Choroid plexus epithelial cell (primary cell): Measurements from ENCODE around the gene FBXO10.
A peak's percentile ranks its signal among the peaks of the same experiment; 100 is the strongest.
"Not testable (repeated sequence)": the region's sequence is repeated elsewhere in the genome, so short reads cannot be mapped to it uniquely, and the experiment has no call there.

Experiments used
- DNase-seq: peaks from one replicate; pipeline ENCODE4 v3.0.0-alpha.2; 2010; ENCODE audit warnings: low read depth
- H3K4me3 ChIP-seq: 2 replicates; pipeline ENCODE4 v1.5.1; 2011; ENCODE audit warnings: low read depth, mild to moderate bottlenecking, control low read depth, low read length, moderate library complexity
- TF ChIP-seq, protein P1 (sequence below): conservative IDR thresholded peaks from 2 replicates; pipeline ENCODE4 v1.5.1; 2011; ENCODE audit warnings: low read depth, mild to moderate bottlenecking, control low read depth, inconsistent platforms, low read length, moderate library complexity

FBXO10 gene

DNA sequence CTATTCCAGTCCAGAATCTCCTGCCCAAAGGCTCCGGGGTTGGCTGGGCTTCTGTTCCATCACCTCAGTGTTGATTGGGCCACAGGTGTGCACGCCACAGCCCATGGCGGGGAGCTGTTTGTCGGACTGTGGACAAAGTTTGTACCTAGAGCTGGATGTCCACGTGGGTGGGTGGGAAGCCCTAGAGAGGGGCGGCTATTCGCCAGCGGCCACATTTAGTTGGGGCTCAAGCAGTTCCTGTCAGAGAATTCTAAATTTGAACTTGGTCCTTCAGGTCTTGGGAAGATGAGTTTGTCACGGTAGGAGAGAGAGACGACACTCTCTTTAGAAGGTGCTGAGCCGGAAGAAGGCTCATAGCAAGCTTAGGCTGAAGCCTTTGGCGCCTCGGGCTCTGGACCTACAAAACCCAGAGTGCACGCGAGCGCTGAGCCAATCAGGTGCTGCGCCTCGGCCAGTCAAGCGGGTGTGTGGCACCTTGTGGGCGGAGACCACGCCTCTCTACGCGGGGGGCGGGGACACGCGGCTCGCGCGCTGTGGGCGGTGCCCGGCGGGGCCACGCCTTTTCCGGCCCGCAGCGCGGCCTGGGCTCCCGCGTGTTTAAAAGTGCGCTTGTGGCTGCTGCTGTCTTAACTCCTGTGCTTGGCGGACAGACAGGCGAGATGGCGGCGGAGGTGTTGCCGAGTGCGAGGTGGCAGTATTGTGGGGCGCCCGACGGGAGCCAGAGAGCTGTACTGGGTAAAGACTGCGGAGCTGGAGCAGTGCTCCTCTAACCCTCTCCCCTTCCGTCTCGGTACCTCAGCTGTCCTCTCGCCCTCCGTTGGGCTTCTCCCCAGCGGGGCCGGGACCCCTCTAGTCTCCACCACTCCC is 90.6 kb downstream of the FBXO10 start, which contains the start of gene POLR1E:
POLR1E (plus strand) TSS at position 560 of the 867 bp plus-strand sequence; CDS start at position 660, 100 bp downstream.
- TF ChIP-seq, protein P1, sequence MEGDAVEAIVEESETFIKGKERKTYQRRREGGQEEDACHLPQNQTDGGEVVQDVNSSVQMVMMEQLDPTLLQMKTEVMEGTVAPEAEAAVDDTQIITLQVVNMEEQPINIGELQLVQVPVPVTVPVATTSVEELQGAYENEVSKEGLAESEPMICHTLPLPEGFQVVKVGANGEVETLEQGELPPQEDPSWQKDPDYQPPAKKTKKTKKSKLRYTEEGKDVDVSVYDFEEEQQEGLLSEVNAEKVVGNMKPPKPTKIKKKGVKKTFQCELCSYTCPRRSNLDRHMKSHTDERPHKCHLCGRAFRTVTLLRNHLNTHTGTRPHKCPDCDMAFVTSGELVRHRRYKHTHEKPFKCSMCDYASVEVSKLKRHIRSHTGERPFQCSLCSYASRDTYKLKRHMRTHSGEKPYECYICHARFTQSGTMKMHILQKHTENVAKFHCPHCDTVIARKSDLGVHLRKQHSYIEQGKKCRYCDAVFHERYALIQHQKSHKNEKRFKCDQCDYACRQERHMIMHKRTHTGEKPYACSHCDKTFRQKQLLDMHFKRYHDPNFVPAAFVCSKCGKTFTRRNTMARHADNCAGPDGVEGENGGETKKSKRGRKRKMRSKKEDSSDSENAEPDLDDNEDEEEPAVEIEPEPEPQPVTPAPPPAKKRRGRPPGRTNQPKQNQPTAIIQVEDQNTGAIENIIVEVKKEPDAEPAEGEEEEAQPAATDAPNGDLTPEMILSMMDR, result no peak
- DNase-seq, result peak; percentile 95

DNA sequence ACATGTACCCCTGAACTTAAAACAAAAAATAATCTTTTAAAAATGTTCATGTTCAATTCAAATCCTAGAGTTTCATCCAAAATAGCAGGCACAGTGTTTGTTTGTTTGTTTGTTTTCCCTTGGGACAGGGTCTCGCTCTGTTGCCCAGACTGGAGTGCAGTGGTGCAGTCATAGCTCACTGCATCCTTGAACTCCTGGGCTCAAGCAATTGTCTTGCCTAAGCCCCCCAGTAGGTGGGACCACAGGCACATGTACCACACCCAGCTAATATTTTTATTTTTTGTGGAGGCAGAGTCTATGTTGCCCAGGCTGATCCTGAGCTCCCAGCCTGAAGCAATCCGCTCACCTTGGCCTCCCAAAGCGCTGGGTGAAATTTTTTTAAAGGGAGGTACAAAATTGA is 95.4 kb downstream of the FBXO10 start:
- TF ChIP-seq, protein P1, result peak; percentile 4
- no peak overlapping the region for H3K4me3 ChIP-seq
- DNase-seq, result no peak

More for the DNA sequence above, 90.6 kb downstream of the FBXO10 start, which contains the start of gene POLR1E:
- peak within 1 kb of the TSS; percentile 67 for H3K4me3 ChIP-seq

DNA sequence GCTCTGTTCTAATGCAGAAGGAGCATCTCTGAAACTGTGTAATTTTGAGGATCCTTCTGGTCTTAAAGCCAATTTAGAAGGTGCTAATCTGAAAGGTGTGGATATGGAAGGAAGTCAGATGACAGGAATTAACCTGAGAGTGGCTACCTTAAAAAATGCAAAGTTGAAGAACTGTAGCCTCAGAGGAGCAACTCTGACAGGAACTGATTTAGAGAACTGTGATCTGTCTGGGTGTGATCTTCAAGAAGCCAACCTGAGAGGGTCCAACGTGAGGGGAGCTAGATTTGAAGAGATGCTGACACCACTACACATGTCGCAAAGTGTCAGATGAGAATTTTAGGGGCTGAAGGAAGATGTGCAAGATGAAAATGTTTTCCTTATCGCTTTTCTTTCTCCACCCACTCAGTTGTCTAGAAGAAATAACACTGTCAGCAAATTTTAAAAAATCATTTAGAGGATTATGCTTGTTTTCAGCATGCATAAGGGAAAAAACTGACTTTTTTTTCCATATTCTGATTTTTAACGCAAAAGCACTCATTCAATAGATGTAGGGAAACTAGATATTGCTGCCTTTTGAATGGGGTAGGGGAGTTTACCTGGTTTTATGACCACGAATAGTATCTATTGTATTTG is 98.1 kb downstream of the FBXO10 start:
- H3K4me3 ChIP-seq, DNase-seq: not testable (repeated sequence)

DNA sequence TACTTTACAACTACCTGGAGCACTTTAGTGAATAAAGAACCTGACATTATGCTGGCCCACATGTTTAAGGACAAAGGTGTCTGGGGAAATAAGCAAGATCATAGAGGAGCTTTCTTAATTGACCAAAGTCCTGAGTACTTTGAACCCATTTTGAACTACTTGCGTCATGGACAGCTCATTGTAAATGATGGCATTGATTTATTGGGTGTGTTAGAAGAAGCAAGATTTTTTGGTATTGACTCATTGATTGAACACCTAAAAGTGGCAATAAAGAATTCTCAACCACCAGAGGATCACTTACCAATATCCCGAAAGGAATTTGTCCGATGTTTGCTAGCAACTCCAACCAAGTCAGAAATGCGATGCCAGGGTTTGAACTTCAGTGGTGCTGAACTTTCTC is 98.7 kb downstream of the FBXO10 start:
- H3K4me3 ChIP-seq, DNase-seq: not testable (repeated sequence)

- H3K4me3 ChIP-seq, result no peak overlapping the region
- DNase-seq, result no peak
- TF ChIP-seq, protein P1, result no peak
Measured at GRCh38 chr9:37476930-37477329, 99.2 kb downstream of the FBXO10 start.

DNA sequence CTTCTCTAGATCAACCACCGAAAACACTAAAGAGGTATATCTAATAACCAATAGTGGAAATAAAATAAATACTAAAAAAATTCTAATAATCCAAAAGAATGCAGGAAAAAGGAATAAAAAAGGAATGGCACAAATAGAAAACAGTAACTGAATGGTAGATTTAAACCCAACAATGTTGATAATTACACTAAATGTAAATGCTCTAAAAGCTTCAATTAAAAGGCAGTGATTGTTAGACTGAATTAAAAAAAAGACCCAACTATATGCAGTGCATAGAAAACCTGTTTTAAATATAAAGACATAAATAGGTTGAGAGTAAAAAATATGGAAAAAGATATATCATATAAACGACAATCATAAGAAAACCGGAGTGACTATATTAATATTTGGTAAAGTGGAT is 101.7 kb downstream of the FBXO10 start:
- TF ChIP-seq, protein P1, result no peak
- H3K4me3 ChIP-seq, result no peak overlapping the region

DNA sequence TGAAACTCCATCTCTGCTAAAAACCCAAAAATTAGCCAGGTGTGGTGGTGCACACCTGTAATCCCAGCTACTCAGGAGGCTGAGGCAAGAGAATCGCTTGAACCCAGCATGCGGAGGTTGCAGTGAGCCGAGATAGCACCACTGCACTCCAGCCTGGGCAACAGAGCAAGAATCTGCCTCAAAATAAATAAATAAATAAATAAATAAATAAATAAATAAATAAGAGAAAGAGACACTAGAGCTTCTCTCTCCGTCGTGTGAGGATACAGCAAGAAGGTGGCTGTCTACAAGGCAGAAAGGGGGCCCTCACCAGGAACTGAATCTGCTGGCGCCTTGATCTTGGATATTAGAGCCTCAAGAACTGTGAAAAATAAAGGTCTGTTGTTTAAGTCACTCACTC is 102.2 kb downstream of the FBXO10 start:
- H3K4me3 ChIP-seq, DNase-seq: not testable (repeated sequence)

More for the DNA sequence above, 101.7 kb downstream of the FBXO10 start:
- DNase-seq, result no peak

DNA sequence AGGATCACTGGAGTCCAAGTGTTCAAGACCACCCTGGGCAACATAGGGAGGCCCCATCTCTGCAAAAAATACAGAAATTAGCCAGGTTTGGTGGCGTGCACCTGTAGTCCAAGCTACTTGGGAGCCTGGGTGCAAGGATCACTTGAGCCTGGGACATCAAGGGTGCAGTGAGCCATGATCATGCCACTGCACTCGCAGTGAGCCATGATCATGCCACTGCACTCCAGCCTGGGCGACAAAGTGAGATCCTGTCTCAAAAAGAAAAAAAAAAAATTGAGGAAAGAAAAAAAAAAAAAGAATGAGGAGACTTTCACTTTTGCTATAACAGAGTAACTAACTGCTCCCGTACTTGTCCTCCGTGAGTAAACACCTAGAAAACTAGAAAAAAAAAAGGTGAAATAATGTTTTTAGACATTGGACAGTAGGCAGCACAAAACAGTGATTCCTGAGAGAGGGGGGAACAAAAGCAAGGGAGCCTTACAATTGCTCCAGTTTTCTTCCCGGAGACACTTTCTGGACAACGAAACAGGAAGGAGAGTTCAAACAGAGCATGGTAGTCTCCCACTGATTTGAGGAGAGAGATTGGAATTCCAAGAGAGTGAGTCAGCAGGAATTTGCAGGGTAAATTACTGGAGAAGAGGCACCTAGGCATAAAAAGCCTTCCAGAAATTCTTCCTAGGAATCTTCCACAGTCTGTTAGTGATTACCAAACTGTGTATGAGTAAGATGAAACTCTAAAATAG is 104.1 kb downstream of the FBXO10 start:
- TF ChIP-seq, protein P1, result no peak
- peak overlapping the region; percentile 51 for H3K4me3 ChIP-seq
- peak; percentile 89 for DNase-seq
